ENCODE data around the gene MAGEE2. TPM values are rescaled to one million over a fixed set of nuclear protein-coding genes. Genes with fewer than 3 reads are reported as not detected.

Gene MAGEE2
- not detected in 2 replicates for total RNA-seq

GRCh38 chrX:75784680-75785491 is at the start of gene MAGEE2:
Gene MAGEE2 (minus strand): TSS chrX:75785254. CDS start chrX:75785051, 203 bp downstream.

Measured in placental pericyte (primary cell).